ENCODE data around the gene GPR31. TPM values are rescaled to one million over a fixed set of nuclear protein-coding genes. Genes with fewer than 3 reads are reported as not detected.

The GPR31 gene
- total RNA-seq, 1 donor from 2014 or later, result not detected

GRCh38 chr6:167150941-167151549 is 6.7 kb downstream of the GPR31 start:
- peaks cover under 1% of the 10 kb centered on the region for H3K27me3 ChIP-seq
- no peaks in the 10 kb centered on the region for H3K36me3 ChIP-seq
- intact Hi-C loops (cut with DNase I), result no loop called here
- no peak for DNase-seq
- no peak overlapping the region for H3K27ac ChIP-seq
- ATAC-seq, result no peak
- no peaks in the 10 kb centered on the region for H3K9me3 ChIP-seq
- H3K4me3 ChIP-seq, result no peak overlapping the region
- TF ChIP-seq CTCF (IDR thresholded peaks at IDR 0.05), result no peak
- no peaks in the 10 kb centered on the region for H3K4me1 ChIP-seq

DNA sequence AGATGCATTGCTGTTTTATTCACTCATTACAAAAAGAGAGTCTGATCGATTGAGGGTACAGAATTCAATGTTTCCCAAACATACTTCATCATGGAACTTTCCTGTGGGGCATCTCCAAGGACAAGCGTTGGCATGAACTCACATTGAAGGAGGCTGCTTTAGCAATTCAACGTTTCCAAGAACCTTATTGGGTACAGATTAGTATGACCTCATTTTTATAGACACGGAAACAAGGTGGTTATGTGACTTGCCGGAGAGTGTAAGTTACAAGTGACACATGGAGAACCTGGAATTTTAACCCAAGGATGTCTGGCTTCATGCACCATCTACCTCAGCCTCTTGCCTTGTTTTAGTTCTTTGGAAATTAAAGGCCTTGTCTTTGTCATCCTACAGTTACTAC is 8.8 kb downstream of the GPR31 start:
- H3K4me1 ChIP-seq, result no peaks in the 10 kb centered on the region
- TF ChIP-seq CTCF (IDR thresholded peaks at IDR 0.05), result no peak
- H3K36me3 ChIP-seq, result no peaks in the 10 kb centered on the region
- no peak overlapping the region for H3K27ac ChIP-seq
- H3K27me3 ChIP-seq, result peaks cover 21% of the 10 kb centered on the region
- DNase-seq, result no peak
- ATAC-seq, result no peak
- intact Hi-C loops (cut with DNase I), result no loop called here
- no peak overlapping the region for H3K4me3 ChIP-seq
- no peaks in the 10 kb centered on the region for H3K9me3 ChIP-seq

DNA sequence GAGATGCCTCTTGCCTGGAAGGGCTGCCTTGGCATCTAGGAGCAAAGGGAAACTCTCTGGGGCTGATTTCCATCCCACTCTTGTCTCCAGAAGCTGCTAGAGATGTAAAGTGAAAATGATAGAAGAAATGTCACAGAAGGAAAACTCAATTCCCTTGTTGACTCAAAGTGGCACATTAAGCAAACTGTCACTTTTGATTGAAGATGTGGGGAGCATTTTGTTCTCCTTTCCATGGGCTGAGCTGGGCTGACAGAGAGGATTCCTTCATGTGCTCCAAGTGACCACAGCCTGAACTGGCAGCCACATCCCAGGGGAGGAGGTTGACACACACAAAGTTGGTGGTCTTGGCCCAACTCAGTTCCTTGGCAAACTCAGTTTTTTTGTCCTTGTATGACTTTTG is 9.8 kb downstream of the GPR31 start:
- ATAC-seq (no peak), DNase-seq (no peak)
- no peak overlapping the region for H3K27ac ChIP-seq
- no peaks in the 10 kb centered on the region for H3K9me3 ChIP-seq
- TF ChIP-seq CTCF (IDR thresholded peaks at IDR 0.05), result no peak
- no peak overlapping the region for H3K4me3 ChIP-seq
- H3K27me3 ChIP-seq, result peaks cover 22% of the 10 kb centered on the region
- intact Hi-C loops (cut with DNase I), result no loop called here
- no peaks in the 10 kb centered on the region for H3K36me3 ChIP-seq
- H3K4me1 ChIP-seq, result no peaks in the 10 kb centered on the region

DNA sequence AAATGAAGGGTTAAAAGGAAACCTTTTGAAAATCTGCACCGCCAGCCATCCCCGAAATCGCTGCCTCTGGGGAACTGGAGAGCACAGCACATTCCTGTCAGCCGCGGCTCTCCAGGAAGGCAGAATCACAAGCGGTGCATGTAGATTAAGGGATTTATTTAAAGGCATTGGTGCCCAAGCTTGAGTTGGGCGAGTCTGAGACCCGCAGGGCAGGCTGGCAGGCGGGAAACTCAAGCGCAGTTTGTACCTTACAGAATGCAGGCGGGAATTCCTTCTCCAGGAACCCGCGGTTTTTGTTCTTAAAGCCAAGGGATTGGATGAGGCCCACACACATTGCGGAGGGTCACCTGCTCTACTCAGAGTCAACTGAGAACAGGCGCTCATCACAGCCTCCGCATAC is 10.8 kb downstream of the GPR31 start:
- no peak for DNase-seq
- intact Hi-C loops (cut with DNase I), result no loop called here
- no peak for TF ChIP-seq CTCF (IDR thresholded peaks at IDR 0.05)
- H3K36me3 ChIP-seq, result no peaks in the 10 kb centered on the region
- H3K4me3 ChIP-seq, result no peak overlapping the region
- no peak for ATAC-seq
- no peak overlapping the region for H3K27ac ChIP-seq
- H3K27me3 ChIP-seq, result peaks cover 29% of the 10 kb centered on the region
- no peaks in the 10 kb centered on the region for H3K9me3 ChIP-seq
- peaks cover 3% of the 10 kb centered on the region for H3K4me1 ChIP-seq

DNA sequence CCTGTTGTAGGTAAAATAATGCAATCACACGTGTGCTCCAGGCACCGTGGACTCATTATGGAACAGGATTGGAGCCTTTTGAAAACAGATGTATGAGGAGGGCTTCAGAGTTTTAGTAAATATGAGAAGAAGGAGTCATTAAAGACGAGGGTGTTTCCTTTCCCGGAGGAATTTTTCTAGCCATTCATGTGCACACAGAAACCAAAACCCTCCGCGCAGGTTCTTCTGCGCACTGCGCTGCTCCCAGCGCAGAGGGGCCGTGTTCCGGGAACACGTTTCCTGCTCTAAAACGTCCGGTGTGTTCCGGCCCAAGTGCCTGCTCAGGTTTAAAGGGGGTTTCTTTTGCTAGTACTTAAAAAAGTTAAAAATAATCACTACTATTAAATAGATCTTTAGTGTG is 11.6 kb downstream of the GPR31 start:
- TF ChIP-seq CTCF (IDR thresholded peaks at IDR 0.05), result no peak
- peaks cover 38% of the 10 kb centered on the region for H3K27me3 ChIP-seq
- H3K4me3 ChIP-seq, result no peak overlapping the region
- H3K9me3 ChIP-seq, result no peaks in the 10 kb centered on the region
- H3K27ac ChIP-seq, result no peak overlapping the region
- intact Hi-C loops (cut with DNase I), result no loop called here
- no peak for DNase-seq
- H3K36me3 ChIP-seq, result no peaks in the 10 kb centered on the region
- no peak for ATAC-seq
- peaks cover 4% of the 10 kb centered on the region for H3K4me1 ChIP-seq

DNA sequence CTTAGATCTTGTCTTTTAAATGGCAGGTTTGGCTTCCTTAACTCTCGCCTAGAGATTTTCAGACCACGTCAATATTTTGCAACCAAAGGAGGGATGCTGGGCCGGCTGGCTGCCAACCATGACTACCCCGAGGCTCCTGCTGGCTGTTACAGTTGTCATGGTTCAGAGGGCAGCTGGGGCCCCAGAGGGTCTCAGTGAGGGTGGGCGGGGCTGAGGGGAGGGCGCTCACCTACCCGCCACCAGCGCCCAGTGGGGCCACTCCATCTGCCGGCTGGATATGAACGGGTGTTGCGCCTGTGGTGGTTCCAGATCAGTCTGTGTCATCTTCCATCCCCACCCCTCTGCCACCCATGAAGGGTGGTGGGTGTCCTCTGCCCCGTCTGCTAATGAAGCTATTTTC is 12.3 kb downstream of the GPR31 start:
- Histone ChIP-seq H3K36me3 (no peaks in the 10 kb centered on the region), H3K4me1 (peaks cover 4% of the 10 kb centered on the region), H3K9me3 (no peaks in the 10 kb centered on the region), H3K4me3 (no peak overlapping the region), H3K27me3 (peaks cover 42% of the 10 kb centered on the region), H3K27ac (no peak overlapping the region)
- no peak for TF ChIP-seq CTCF (IDR thresholded peaks at IDR 0.05)
- intact Hi-C loops (cut with DNase I), result no loop called here
- no peak for ATAC-seq
- no peak for DNase-seq

All from upper lobe of right lung (tissue), 1 donor.